Measurements from ENCODE around the gene CACNA1I.
A peak's percentile ranks its signal among the peaks of the same experiment; 100 is the strongest.

Gene CACNA1I

DNA sequence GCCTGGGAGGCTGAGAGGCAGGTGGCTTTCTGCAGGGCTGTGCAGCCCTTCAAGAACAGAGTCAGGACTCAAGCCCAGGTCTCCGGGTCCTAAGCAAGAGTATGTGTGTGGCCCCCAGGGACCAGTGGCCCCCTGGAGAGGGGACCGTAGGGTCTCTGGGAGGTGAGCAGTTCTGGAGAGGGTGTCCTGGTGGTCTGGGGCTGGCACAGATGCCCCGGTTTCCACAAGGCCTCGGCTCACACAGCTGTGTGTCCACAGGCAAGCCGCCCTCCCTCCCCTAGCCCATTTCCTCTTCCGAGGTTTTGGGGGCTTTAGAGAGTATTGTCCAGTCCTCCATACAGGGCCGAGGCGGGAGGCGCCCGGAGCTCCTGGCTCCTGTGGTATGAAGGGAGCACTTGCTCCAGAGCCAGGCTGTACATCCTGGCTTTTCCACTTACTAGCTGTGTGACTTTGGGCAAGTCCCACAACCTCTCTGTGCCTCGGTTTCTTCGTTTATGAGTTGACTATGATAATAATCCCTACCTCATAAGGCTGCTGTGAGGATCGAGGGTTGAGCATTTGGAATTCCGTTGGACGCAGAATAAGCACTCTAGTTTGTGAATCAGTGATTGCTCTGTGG, 34.6 kb upstream of the CACNA1I start:
- DNase-seq (ENCODE audit: low read depth): no peak

DNA sequence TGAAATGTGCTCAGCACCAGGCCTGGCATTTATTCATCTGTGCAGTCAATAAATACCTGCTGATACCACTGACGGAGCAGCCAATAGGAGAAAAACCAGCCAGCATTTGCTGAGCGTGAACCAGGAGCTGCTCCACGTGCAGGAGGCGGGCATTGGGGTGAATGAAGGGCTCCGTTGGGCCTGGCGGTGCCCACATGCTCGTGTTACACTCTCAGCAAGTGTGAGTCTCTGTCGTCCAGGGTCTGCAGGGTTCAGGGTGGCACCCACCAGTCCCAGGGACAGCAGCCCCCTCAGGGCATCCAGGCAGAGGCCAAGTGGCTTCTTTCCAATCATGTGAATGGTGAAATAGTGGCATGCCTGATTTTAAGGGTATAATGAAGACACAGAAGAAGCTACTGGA, 33.8 kb upstream of the CACNA1I start:
- DNase-seq (ENCODE audit: low read depth): no peak

- no peak for DNase-seq (ENCODE audit: low read depth)
Observed at GRCh38 chr22:39537975-39538374, 32.6 kb upstream of the CACNA1I start.

DNA sequence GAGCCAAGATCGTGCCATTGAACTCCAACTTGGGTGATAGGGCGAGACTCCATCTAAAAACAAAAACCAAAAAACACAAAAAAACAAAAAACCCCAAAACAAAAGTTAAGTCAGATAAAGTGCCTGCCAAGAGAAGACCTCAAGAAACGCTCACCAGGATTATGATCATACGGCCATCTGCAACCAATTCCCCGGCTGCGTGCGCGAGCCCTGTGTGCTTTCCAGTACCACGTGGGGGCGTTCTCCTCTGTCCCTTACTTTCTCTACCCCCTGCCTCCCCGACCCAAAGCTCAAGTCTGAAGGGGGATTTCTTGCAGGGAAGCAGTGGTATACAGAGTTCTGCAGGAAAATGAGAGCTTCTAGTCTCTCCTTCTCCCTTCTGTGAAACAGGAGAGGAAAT, 27.5 kb upstream of the CACNA1I start:
- peak; percentile 51 for DNase-seq (ENCODE audit: low read depth)

DNA sequence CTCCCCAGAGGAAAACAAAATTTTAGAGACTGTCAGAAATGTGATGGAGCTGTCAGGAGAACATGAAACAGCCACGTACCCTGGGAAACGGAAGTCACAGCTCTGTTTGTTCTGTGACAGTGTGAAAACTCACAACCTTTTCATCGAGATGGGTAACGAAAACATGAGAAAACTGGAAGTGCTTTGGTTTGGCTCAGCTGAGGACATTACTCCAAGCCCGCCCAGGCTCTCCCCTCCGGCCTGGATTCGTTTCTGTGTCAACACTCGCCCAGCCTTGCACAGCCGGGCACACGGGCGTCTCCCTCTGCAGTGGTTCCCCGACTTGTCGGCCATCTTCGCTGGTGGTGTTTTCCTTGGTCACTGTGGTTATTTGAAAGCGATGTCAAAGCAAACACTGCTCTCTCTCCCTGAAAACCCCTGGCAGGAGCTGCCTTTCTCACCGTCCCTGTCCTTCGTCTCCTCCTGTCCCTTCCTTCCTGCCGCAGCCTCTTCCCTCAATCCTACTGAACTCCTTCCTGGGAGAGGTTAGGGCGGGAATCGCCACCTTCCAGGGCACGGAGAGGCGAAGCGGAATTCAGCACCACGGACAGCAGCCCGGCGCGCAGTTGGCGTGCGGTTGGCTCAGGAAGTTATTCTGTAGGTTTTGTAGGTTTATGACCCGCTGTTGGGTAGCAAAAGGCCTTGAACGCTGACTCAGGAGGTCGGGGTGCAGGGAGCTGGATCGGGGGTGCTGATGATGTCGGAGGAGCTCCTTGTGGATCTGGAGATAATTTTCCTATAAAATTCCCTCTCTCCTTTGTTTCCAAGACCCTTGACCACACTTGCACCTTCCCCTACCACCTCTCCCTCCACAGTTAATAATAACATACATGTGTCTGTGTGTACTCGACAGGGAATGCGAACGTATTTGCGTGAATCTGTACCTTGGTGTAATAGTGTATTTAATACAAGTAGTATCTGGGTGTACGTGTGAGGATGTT, 24.9 kb upstream of the CACNA1I start:
- no peak for DNase-seq (ENCODE audit: low read depth)

DNA sequence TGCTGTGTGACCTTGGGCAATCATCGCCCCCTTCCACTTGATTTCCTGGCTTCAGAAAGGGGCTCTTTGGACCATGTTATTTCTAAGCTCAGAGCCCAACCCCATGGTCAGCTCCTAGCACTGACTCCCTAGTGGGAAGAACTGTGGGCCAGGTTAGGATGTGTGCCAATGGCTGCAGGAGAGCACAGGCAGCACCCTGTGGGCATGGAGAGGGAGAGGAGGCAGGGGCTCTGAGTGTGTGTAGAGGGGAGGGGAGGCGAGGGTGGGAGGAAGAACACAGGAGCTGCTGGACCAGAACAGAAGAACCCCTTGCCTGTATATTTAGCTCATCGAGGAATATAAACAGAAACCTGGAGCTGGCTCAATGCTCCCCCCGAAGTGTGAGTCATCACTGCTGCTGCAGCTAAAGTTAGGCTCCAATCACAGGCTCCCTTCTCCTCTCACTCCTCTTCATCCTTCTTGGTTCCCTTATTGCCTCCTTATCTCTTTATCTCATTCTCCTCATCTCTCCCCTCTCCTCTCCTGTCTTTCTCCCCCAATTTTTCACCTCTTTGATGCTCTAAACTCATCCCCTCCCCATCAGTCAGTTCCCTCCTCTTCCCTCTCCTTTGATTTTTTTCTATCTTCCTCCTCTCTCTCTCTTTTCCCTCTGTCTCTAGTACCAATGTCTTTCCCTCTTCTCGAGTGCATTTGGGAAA, 23.5 kb upstream of the CACNA1I start:
- peak; percentile 66 for DNase-seq (ENCODE audit: low read depth)

DNA sequence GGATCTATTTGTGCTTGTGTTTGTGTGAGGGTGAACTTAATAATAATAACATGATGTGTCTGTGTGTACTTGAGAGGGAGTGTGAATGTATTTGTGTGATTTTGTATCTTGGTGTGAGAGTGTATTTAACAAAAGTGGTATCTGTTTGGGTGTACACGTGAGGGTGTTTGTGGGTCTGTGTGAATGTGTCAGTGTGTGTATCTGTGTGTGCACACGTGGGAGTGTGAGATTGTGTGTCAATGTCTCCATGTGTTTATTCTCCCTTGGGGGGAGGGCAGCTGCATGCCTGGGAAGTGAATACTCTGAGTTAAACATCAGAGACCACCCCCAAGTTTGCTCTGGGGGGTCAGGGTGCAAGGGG, 23.0 kb upstream of the CACNA1I start:
- no peak for DNase-seq (ENCODE audit: low read depth)

- no peak for DNase-seq (ENCODE audit: low read depth)
Observed at GRCh38 chr22:39553429-39553828, 17.1 kb upstream of the CACNA1I start.

DNA sequence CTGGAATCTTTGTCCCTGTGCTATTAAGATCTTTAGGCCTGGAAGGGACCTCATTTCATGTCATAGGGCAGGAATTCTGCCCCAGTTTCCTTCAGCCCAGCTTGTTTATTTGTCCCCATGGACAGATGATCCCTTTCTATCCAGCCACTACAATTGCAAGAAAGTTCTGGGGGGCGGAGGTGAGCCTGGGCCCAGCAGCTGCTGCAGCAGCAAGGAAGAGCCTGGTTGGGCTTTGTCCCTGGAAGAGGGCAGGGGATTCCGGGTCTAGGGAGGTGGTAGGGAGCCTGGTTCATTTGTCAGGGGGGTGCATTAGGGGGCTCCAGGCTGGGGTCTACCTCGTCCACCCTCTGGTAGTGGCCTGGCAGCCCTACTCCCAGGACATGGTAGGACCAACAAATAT, 16.4 kb upstream of the CACNA1I start:
- no peak for DNase-seq (ENCODE audit: low read depth)

DNA sequence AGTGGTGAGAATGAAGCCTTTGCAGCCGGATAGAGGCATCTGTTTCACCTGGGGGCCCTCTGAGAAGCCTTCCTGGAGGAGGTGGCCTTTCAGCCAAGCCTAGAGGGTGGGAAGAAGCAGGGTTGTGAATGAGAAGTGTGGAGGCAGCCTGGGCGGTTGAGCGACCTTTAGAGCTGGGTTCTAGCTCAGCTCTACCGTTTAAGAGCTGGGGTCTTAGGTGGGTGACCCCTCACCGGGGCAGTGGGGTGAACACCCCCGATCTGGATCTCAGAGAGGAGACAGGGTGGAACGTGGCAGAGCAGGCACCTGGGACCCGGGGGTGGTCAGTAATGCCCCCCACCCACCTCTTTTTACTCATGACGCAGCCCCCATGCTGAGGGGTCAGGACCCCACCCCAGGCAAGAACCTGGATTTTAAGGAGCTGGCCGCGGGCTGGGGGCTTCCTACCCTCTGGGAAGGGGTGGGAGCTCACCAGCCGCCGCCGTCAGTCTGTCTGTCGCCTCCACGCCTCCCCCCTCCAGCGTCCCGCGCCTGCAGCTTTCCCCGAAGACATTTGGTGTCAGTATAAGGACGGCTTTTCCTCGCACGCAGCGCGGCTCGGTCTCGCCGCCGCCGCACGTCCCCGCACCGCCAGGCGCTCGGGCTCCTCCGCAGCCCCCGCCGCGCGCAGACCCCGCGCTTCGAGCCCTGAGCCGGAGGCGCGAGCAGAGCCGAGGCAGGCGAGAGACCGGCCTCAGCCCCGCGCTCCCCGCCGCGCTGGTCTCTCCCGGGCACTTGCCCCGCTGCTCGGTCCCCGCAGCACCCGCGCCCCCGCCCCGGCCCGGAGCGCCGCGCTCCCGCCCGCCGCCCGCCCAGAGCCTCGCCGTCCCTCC, 13.3 kb upstream of the CACNA1I start:
- DNase-seq (ENCODE audit: low read depth): peak; percentile 31

DNA sequence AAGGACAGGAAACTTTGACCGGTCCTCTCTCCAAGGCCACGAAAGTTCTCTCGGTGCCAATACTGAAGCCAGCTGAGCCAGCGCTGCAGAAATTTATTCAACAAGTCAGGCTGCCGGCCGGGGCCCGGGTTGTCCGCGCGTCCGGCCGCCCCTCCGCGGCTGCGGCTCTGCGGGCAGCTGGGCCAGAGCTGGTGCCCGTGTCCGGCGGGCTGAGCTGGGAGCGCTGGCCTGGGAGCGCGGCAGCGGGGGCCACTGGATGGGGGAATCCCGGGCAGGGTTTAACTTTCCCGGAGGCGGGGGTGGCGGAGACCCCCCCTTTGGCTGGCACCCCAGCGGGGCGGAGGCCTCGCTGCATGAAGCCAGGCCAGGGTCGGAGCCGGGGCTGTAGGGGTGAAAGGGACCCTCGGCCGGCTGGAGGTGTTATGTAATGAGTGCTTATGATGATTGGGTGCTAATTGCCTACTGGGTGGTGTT, 12.3 kb upstream of the CACNA1I start:
- no peak for DNase-seq (ENCODE audit: low read depth)

DNA sequence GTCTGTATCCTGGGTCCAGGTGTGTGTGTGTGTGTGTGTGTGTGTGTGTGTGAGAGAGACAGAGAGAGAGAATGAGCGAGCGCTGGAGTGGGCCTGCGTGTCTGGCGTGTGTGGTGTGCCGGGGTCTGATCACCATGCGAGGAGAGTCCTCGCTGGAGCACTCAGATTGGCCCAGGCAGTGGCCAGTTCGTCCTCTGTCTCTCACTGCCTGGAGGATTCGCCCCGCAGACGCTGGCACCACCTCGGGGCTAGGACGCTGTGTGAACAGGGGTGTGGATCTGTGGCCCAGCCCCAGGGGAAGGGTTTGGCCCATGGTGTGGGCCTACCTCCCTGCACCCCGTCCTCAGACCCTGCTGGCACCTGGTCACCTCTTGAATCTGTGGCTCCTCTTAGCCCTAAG, 11.6 kb upstream of the CACNA1I start:
- DNase-seq (ENCODE audit: low read depth): no peak

- no peak for DNase-seq (ENCODE audit: low read depth)
Observed at GRCh38 chr22:39559456-39560105, 11.0 kb upstream of the CACNA1I start.

- no peak for DNase-seq (ENCODE audit: low read depth)
Observed at GRCh38 chr22:39560127-39560526, 10.4 kb upstream of the CACNA1I start.

DNA sequence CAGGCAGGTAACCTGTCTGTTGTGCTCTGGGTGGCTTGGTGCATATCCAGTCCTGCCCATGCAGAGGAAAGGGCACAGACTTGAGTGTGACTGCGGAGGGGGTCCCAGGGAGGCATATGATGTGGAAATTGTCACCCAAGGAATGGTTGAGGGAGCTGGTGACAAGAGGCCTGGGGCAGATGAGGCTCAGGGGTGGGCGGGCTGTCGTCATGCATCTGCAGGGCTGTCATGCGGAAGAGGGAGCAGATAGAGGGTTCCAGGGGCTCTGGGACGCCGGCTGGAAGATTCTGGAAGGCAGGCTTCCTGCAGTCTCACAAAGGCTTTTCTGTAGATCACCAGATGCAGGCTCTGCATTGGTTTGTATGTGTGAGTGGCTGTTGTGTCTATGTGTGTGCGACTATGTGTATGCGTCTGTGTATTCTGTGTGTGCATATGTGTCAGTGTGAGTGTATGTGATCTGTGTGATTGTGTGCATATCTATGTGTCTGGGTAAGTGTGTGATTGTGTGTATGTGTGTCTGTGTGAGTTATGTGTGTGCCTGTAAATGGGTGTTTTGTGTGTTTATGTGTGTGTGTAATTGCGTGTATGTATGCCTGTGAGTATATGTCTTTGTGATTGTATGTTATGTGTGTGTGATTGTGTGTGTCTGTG, 7.6 kb upstream of the CACNA1I start:
- DNase-seq (ENCODE audit: low read depth): no peak

DNA sequence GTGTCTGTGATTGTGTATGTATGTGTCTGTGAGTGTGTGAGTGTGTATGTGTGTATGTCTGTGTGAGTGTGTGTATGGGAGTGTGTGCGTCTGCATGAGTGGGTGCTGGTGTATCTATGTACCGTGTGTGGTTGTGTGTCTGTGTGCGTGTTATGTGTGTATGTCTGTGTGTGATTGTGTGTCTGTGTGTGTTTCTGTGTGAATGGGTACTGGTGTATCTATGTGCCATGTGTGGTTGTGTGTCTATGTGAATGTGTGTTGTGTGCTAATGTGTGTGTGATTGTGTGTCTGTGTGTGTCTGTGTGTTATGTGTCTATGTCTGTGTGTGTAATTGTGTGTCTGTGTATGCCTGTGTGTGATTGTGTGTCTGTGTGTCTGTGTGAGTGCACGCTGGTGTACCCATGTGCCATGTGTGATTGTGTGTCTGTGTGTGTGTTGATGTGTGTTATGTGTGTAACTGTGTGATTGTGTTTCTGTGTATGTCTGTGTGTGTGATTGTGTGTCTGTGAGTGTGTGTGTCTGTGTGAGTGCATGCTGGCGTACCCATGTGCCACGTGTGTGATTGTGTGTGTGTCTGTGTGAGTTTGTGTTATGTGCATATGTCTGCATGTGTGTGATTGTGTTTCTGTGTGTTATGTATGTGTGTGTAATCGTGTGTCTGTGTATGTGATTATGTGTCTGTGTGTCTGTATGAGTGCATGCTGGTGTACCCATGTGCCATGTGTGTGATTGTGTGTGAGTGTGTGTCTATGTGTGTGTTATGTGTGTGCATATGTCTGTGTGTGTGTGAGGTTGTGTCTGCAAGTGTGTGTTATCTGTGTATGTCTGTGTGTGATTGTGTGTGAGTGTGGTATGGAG, 6.8 kb upstream of the CACNA1I start:
- DNase-seq (ENCODE audit: low read depth): no peak

DNA sequence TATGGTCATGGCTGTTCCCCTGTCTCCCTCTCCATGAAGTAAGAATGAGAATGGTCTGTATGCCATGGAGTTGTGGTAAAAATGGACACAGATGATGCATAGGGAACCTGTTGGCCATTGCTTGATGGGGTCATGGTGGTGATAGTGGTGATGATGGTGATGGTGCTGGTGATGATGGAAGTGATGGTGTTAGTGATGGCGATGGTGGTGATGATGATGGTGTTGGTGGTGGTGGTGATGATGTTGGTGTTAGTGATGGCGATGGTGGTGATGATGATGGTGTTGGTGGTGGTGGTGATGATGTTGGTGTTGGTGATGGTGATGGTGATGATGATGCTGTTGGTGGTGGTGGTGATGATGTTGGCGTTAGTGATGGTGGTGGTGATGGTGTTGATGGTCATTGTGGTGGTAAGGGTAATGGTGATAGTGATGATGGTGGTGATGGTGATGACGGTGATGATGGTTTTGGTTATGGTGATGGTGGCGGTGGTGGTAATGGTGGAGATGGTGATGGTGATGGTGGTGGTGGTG, 5.1 kb upstream of the CACNA1I start:
- DNase-seq (ENCODE audit: low read depth): no peak

DNA sequence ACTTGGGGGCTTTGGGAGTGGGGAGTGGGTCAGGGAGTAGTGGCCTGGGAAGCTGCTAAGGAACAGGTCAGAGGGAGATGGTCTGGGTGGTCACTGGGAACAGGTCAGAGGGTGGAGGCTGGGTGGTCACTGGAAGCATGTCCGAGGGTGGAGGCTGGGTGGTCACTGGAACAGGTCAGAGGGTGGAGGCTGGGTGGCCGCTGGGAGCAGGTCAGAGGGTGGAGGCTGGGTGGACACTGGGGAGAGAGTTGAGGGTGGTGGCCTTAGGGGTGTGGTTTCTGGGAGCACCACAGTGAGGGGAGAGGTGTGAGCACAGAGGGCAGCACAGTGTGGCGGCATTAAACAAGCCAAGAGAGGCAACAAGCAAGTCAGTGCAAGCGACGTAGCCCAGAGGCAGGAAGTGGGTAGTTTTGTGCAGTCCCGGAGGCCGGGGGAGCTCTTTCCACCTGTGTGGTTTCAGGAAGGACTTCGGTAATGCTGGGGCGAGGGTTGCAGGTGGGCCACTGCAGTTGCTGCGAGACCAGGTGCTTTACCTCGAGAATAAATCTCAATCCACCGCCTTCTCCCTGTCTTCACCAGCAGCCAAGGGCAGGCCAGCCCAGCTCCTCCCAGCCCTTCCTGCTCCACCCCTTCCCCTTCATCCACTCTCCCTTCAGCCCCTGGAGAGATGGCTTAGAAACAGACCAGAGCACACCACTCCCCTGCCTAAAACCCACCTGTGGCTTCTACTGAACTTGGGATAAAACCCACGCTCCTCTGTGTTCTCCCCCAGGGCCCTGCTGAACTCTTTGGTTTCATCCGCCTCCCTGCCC, 3.2 kb upstream of the CACNA1I start:
- no peak for DNase-seq (ENCODE audit: low read depth)
